Activated CD4-positive, alpha-beta T cell treated with anti-CD3 and anti-CD28 coated beads, Interleukin-2, amount 50 U/mL, for 48 hours (primary cell): ENCODE data around the gene OTUB2.

Experiments
- DNase-seq, 2 experiments: peaks; one replicate each; pipeline ENCODE4 v3.0.0-alpha.2; 2020

The OTUB2 gene

GRCh38 chr14:94022532-94023411 lies 3.4 kb upstream of the OTUB2 start:
- DNase-seq, result no peak

GRCh38 chr14:94024549-94024948 lies 1.6 kb upstream of the OTUB2 start:
- DNase-seq, result no peak

- no peak for DNase-seq
These were observed 420 bp upstream of the OTUB2 start for GRCh38 chr14:94025720-94026119.

DNA sequence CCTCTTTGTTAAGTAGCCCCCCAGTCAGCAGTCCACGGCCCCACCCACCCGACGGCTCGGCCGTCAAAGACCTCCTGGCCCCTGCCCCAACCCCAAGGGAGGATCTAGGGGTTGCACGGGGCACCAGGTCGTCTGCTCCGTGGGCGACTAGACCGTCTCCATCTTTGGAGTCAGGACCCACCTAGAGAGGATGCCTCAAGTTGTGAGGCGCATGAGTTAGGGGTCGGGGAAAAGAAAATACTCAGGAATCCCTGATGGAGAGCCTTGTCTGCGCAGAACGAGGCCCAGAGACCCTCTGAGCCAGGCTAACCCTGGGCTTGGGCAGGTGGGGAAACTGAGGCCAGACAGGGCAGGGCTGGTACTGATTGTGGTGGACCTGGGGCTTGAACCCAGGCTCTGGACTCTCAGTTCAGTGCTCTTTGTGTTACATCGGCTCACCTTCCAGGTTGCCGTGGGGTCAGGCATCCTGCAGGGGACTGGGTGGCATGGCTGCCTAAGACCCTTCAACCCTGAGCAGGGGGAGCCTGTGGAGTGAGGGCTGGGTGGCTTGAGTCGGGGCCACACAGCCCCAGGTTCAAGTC lies 839 bp downstream of the OTUB2 start:
- no peak for DNase-seq

DNA sequence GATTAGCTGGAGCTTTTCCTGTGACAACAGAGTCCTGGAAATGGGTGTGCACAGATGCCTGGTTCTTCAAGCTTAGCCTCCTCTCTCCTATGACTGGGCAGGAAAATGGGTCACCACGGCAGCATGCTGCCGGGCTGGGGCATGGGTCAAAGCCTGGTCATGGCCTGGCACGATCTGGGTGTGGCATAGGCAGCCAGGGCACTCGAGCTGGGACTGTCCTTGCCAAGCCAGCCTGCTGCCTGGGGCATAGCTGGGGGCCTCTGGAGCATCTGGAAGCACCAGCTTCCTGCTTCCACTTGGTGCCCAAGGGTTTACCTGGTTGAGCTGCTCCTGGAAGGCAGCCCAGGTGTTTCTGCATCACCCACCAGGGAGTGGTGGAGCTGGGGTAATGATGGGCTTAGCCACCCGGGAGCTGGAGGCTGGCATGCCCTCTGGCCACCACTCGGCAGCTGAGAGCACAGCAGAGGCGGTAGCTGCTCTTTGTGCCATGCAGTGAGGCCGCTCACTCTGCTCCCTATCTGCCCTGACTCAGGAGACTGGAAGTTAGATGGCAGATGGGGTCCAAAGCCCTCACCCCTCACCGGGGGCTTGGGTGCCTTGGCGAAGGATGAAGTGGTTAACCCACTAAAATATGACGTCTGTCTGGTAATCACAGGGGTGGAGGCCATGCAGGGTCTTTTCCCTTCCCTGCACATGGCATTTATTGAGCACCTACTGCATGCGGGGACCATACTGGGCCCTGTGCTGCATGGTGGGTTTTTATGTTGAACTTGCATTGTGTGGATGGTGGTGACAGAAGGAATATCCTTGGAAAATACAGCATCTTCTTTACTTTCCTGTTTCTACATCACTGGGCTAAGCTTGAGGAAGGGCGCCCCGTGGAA lies 1.7 kb downstream of the OTUB2 start:
- no peak for DNase-seq

- peak; percentile 27 to 35 for DNase-seq
These were observed 2.3 kb downstream of the OTUB2 start for GRCh38 chr14:94028450-94028826.

DNA sequence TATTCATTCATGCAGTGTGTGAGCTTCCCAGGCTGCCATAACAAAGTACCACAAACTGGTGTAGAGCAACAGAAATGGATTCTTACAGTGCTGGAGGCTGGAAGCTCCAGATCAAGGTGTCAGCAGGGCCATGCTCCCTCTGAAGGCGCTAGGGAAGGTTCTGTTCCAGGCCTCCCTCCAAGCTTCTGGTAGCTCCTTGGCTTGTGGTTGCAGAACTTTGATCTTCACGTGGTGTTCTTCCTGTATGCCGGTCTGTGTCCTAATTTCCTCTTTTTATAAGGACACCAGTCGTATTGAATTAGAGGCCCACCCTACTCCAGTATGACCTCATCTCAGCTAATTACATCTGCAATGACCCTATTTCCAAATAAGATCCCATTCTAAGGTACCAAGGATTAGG lies 3.1 kb downstream of the OTUB2 start:
- no peak for DNase-seq

- no peak for DNase-seq
These were observed 3.6 kb downstream of the OTUB2 start for GRCh38 chr14:94029671-94030203.

GRCh38 chr14:94030571-94030970 lies 4.4 kb downstream of the OTUB2 start:
- no peak for DNase-seq

DNA sequence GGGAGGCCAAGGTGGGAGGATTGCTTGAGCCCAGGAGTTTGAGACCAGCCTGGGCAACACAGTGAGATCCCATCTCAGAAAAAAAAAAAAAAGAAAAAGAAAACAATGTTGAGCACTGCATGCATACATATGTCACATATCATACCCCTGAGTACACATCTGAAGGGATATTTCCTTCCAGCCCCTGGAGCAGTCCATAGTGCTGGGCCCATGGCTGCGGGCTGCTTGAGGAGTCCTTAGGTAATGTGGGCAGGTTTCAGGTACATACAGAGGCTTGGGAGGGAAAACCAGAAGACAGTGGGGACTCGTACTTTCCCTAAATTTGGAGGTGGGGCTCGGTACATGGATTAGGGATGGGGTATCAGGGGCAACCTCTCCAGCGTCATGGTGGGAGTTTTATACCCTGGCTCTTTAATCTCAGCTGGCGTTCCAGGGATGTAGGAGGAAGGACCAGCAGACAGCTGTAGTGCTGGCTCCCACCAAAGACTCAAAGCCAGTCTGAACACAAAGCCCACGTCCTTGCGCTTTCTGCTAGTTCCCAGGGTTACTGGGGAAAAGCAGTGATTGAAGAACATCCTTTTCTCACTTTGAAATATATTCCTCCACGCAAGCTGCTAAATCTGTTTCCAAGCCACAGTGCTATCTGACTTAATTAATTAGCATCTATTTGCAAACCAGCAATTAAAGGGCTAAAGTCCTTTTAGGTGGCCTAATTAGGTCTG lies 5.2 kb downstream of the OTUB2 start:
- no peak for DNase-seq

GRCh38 chr14:94031883-94032279 lies 5.7 kb downstream of the OTUB2 start:
- no peak for DNase-seq

DNA sequence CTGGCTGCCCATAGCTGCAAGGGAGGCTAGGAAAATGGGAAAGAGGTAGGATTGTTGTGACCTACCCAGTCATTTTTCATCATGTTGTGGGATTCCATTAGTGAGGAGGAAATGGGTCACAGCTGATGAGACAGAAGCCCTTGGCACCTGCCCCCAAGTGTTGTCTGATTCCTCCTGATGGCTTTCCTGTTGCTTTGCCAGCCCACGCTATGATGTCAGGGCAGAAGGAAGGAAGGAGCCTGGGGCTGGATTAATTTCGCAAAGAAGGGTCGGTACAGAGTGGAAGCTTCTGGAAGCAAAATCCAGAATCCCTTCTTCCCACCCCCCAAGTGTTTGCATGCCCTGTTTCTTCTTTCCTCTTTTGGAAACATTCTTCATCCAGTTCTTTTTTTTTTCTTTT lies 8.7 kb downstream of the OTUB2 start:
- DNase-seq, result no peak

GRCh38 chr14:94036313-94037167 lies 10.4 kb downstream of the OTUB2 start:
- DNase-seq, result peak; percentile 82 to 87

DNA sequence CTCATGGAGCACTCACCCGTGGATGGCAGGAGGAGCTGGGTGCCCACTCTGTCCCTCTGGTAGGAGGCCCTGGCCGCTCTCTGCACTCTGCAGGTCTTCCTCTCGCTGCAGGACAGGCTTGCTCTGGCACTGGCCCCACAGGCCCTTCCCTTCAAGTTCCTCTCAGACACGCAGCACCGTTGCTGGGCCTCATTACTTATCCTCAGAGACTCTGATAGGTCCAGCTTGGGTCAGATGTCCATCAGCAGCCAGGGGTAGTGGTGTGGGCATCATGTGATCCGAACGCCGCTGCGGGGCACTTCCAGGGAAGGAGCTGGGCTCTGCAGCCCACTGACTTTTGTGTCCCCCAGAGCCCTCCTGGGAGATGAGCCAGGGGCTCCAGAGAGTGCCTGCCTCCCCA lies 11.8 kb downstream of the OTUB2 start:
- no peak for DNase-seq

DNA sequence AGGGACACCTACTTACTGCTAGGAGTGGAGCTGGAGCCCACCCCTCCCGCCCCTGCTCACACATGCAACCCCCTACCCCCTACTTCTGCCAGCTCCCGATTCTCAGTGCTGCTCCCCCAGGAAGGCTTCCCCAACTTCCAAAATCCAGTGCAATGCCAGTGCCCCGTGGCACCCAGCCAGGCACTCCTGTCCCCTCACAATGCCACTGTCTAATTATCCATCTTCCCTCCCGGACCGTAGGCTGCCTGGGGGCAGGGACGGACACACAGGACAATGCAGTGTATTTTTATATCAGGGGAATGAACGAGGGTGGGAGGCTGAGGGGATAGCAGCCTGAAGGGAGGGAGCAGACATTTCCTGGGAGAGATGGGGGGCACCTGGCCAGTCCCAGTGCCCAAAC lies 12.4 kb downstream of the OTUB2 start:
- no peak for DNase-seq

GRCh38 chr14:94038921-94039629 lies 12.9 kb downstream of the OTUB2 start:
- no peak for DNase-seq

DNA sequence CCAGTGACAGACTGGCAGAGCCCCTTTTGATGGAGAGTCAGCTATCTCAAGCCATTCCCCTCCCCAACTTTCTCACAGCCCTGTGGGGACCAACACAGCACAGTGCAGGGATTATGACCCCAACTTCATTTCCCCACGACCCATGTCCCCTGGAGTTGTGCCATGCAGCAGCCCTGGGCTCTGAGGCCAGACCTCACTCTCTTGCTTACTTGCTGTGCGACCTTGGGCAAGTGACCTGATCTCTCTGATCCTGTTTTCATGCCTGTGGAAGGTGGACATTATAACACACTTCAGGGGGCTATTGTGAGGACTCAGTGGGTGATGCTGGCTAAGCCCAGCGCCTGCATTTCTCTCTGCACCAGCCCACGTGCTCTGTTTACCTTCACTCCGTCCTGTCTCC lies 14.1 kb downstream of the OTUB2 start:
- DNase-seq, result no peak

- no peak for DNase-seq
These were observed 14.7 kb downstream of the OTUB2 start for GRCh38 chr14:94040796-94041195.

- DNase-seq, result no peak
These were observed 15.6 kb downstream of the OTUB2 start for GRCh38 chr14:94041551-94042346.

DNA sequence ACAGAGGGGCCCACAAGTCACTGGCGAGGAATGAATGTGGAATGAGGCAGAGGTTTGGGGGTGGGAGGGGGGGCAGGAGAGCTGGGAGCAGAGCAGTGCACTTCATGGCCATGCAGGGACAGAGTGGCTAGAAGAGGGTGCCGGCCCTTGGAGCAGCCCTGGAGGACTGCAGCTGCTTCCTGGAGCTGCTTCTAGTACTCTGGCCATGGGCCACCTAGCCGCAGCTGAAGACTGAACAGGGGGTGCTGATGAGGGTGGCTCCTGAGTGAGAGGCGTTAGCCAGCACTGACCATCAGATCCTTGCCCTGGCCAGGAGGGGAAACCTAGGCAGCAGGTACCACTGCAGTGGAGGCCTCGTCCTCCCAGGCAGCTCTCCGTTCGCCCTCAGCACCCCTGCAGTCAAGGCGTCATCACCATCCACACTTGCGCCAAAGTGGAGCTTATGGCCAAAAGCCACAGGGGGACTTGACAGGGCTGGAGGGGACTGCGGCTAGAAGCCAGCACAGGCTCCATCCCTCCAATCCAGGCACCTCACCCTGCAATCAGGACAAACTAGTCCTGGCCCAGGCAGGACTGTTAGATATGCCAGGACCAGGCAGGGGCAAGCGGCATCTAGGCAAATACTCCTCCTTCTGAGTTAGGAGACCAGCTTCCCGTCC lies 16.4 kb downstream of the OTUB2 start:
- DNase-seq, result no peak
